Gastroesophageal sphincter (tissue), 4 donors: ENCODE measurements around the gene EFHC1. TPM values are rescaled to one million over a fixed set of nuclear protein-coding genes. Genes with fewer than 3 reads are reported as not detected.
A peak's percentile ranks its signal among the peaks of the same experiment; 100 is the strongest.

Experiments
- ATAC-seq: fragments of 150-250 bp; one replicate; pipeline ENCODE4 v1.9.1; 2016; ENCODE audit warnings: mild to moderate bottlenecking, moderate library complexity
- H3K27ac ChIP-seq, 4 donors: fragments of 200-600 bp; sonication (generic) in 3 of 4; 1 replicate in 3 of 4; 2 replicates in 1 of 4; pipeline ENCODE4 v1.5.1; 2016 to 2019
- H3K27me3 ChIP-seq: fragments of 200-600 bp; sonication (generic); one replicate; pipeline ENCODE4 v1.5.1; 2019
- H3K36me3 ChIP-seq, 2 donors: fragments of 200-600 bp; sonication (generic); one replicate each; pipeline ENCODE4 v1.5.1; 2019; ENCODE audit warnings: control low read depth in 1 of 2
- H3K4me1 ChIP-seq, 3 donors: fragments of 200-600 bp; sonication (generic); 1 replicate in 2 of 3; 2 replicates in 1 of 3; pipeline ENCODE4 v1.5.1; 2016 to 2019; ENCODE audit warnings: control low read depth in 2 of 3
- H3K4me3 ChIP-seq, 2 donors: fragments of 200-600 bp; sonication (generic); one replicate each; pipeline ENCODE4 v1.5.1; 2019; ENCODE audit warnings: mild to moderate bottlenecking in 1 of 2, moderate library complexity in 1 of 2
- H3K9me3 ChIP-seq, 3 donors: fragments of 200-600 bp; sonication (generic); one replicate each; pipeline ENCODE4 v1.5.1; 2017 to 2019; ENCODE audit warnings: control low read depth in 2 of 3
- CTCF ChIP-seq, 4 experiments: fragments of 200-600 bp in 2 of 4; fragments of 450-650 bp in 2 of 4; sonication (generic) in 1 of 4; IDR thresholded peaks; one replicate each; pipeline ENCODE4 v1.5.1; 2017 to 2019; ENCODE audit warnings: antibody characterized with exemption in 4 of 4, mild to moderate bottlenecking in 2 of 4, moderate library complexity in 2 of 4
- EP300 ChIP-seq: sonication (generic); formaldehyde crosslinking; IDR thresholded peaks from one replicate; pipeline ENCODE4 v1.6.1; 2017; ENCODE audit warnings: antibody characterized with exemption, mild to moderate bottlenecking
- POLR2A ChIP-seq, 2 donors: fragments of 450-650 bp; IDR thresholded peaks; one replicate each; pipeline ENCODE4 v1.6.1; 2017; ENCODE audit warnings: antibody characterized with exemption in 2 of 2, mild to moderate bottlenecking in 2 of 2, moderate library complexity in 1 of 2
- POLR2AphosphoS5 ChIP-seq: sonication (generic); formaldehyde crosslinking; IDR thresholded peaks from one replicate; pipeline ENCODE4 v1.6.1; 2017; ENCODE audit warnings: antibody characterized with exemption
- WGBS, 2 donors: methylation state at CpG; one replicate each; pipeline ENCODE4 v1.1.5; 2018; ENCODE audit warnings: low coverage in 1 of 2; 5-methylcytosine and 5-hydroxymethylcytosine counted together
- total RNA-seq, 4 donors: library from RNA; depleted of rRNA; stranded (reverse); fragments of >200 nt; gene quantifications; one replicate each; pipeline ENCODE4 v1.1.0, GENCODE V29; 2016

EFHC1 gene
- total RNA-seq, 4 donors from 2014 or later = 5.1 to 27.4 (median 12.9) TPM

- Histone ChIP-seq H3K9me3 (no peaks in the 10 kb centered on the region), H3K27ac (peak overlapping the region in 3 of 4 donors; percentile 6 to 90 (median 11)), H3K27me3 (no peaks in the 10 kb centered on the region), H3K4me3 (no peak overlapping the region), H3K36me3 (peaks cover 0 to 34% of the 10 kb centered on the region in 2 donors), H3K4me1 (peaks cover 5 to 94% (median 34%) of the 10 kb centered on the region in 3 donors)
- 75 to 92% methylated on average over 2 to 3 of the region's 3 CpGs for WGBS, 2 donors
- TF ChIP-seq EP300 (no peak), POLR2A (IDR thresholded peaks at IDR 0.05) (no peak), POLR2AphosphoS5 (no peak), CTCF (IDR thresholded peaks at IDR 0.05) (no peak)
- ATAC-seq = no peak
These were observed 96.8 kb downstream of the EFHC1 start for GRCh38 chr6:52516943-52517342.

- 9 to 46% methylated on average over 4 to 13 of the region's 14 CpGs for WGBS, 2 donors
- Histone ChIP-seq H3K4me3 (peak overlapping the region in 1 of 2 donors; percentile 21), H3K27me3 (no peaks in the 10 kb centered on the region), H3K36me3 (peaks cover 0 to 34% of the 10 kb centered on the region in 2 donors), H3K9me3 (no peaks in the 10 kb centered on the region), H3K4me1 (peaks cover 9 to 94% (median 32%) of the 10 kb centered on the region in 3 donors), H3K27ac (peak overlapping the region; percentile 87 to 93 (median 89))
- TF ChIP-seq CTCF (IDR thresholded peaks at IDR 0.05) (no peak), POLR2A (IDR thresholded peaks at IDR 0.05) (peak; percentile 16 to 18), POLR2AphosphoS5 (peak; percentile 99), EP300 (no peak)
- peak; percentile 84 for ATAC-seq
These were observed 97.5 kb downstream of the EFHC1 start for GRCh38 chr6:52517502-52518278.

- Histone ChIP-seq H3K4me1 (peaks cover 11 to 94% (median 31%) of the 10 kb centered on the region in 3 donors), H3K36me3 (peaks cover 0 to 32% of the 10 kb centered on the region in 2 donors), H3K9me3 (no peaks in the 10 kb centered on the region), H3K27me3 (no peaks in the 10 kb centered on the region), H3K4me3 (peak overlapping the region in 1 of 2 donors; percentile 21), H3K27ac (peak overlapping the region; percentile 87 to 93 (median 89))
- no peak for ATAC-seq
- 62 to 79% methylated on average over 7 to 13 of the region's 13 CpGs for WGBS, 2 donors
- no peak for TF ChIP-seq CTCF (IDR thresholded peaks at IDR 0.05)
- no peak for TF ChIP-seq POLR2AphosphoS5
These were observed 98.3 kb downstream of the EFHC1 start for GRCh38 chr6:52518279-52518945.

- no peaks in the 10 kb centered on the region for H3K9me3 ChIP-seq
- H3K27ac ChIP-seq = no peak overlapping the region
- 50 to 76% methylated on average over 2 to 4 of the region's 4 CpGs for WGBS, 2 donors
- no peaks in the 10 kb centered on the region for H3K27me3 ChIP-seq
- ATAC-seq = no peak
- H3K4me1 ChIP-seq = peaks cover 11 to 89% (median 29%) of the 10 kb centered on the region in 3 donors
- peaks cover 0 to 21% of the 10 kb centered on the region in 2 donors for H3K36me3 ChIP-seq
- TF ChIP-seq POLR2A (IDR thresholded peaks at IDR 0.05) (no peak), CTCF (IDR thresholded peaks at IDR 0.05) (no peak), EP300 (no peak), POLR2AphosphoS5 (no peak)
- no peak overlapping the region for H3K4me3 ChIP-seq
These were observed 99.5 kb downstream of the EFHC1 start for GRCh38 chr6:52519618-52520017.
